Adrenal gland (tissue), 12 donors: ENCODE results near the gene GLOD5. TPM values are rescaled to one million over a fixed set of nuclear protein-coding genes. Genes with fewer than 3 reads are reported as not detected.

ENCODE experiments used
- DNase-seq, 7 donors: peaks; one replicate each; pipeline ENCODE4 v3.0.0-alpha.2; 2019 to 2020
- H3K27ac ChIP-seq, 5 donors: fragments of 200-600 bp; sonication (generic) in 4 of 5; 1 replicate in 3 of 5; 2 replicates in 2 of 5; pipeline versions ENCODE4 v1.5.1 to v1.8.0; 2016 to 2020; ENCODE audit warnings: mild to moderate bottlenecking in 1 of 5
- H3K27me3 ChIP-seq: fragments of 200-600 bp; 2 replicates; pipeline ENCODE4 v1.8.0; 2021
- H3K36me3 ChIP-seq, 2 donors: fragments of 200-600 bp; replicated peaks in 1 of 2; 1 replicate in 1 of 2; 2 replicates in 1 of 2; pipeline versions ENCODE4 v1.5.1 to v1.8.0; 2018 to 2022
- H3K4me1 ChIP-seq, 2 donors: fragments of 200-600 bp; replicated peaks in 1 of 2; 1 replicate in 1 of 2; 2 replicates in 1 of 2; pipeline versions ENCODE4 v1.5.1 to v1.8.0; 2018 to 2021
- H3K4me3 ChIP-seq, 4 donors: fragments of 200-600 bp; sonication (generic) in 3 of 4; one replicate each; pipeline ENCODE4 v1.5.1; 2016 to 2018
- H3K9me3 ChIP-seq, 3 donors: fragments of 200-600 bp; sonication (generic) in 1 of 3; replicated peaks in 1 of 3; 1 replicate in 2 of 3; 2 replicates in 1 of 3; pipeline versions ENCODE4 v1.5.1 to v1.8.0; 2016 to 2021
- POLR2A ChIP-seq, 2 donors: fragments of 450-650 bp; IDR thresholded peaks; one replicate each; pipeline ENCODE4 v1.6.1; 2017; ENCODE audit warnings: antibody characterized with exemption in 2 of 2, mild to moderate bottlenecking in 2 of 2, moderate library complexity in 1 of 2
- WGBS, 4 donors: extraction: QIAGEN DNeasy Blood & Tissue Kit in 2 of 4; methylation state at CpG; one replicate each; pipeline versions ENCODE4 v1.1.5 to v1.1.7; 2013 to 2017; 5-methylcytosine and 5-hydroxymethylcytosine counted together
- intact Hi-C, 2 donors: fragments of 100-400 bp; cut with DNase I; formaldehyde crosslinking; loops; one replicate each; pipeline versions ENCODE4 v1.14.1 to v1.15.0; 2022 to 2023
- polyA plus RNA-seq, 3 donors: library from polyadenylated mRNA; stranded (reverse); fragments of 200-250 nt in 2 of 3; fragments of 350-450 nt in 1 of 3; fragmentation: Illumina TruSeq in 1 of 3; extraction: RNeasy Lipid Tissue Mini Kit (QIAGEN cat#74804) in 1 of 3; gene quantifications; one replicate each; pipeline ENCODE4 v1.2.3, GENCODE V29; 2013 to 2014
- total RNA-seq, 9 donors: library from RNA; depleted of rRNA in 4 of 9; stranded (reverse); fragments of >200 nt in 4 of 9; fragments of 120-200 nt in 1 of 9; fragmentation: NEBNext Ultra II Directional in 1 of 9; extraction: Animal tissue kit (Norgen Biotek cat#: 25700) in 1 of 9; gene quantifications; one replicate each; pipeline versions ENCODE4 v1.1.0 to v1.2.4, GENCODE V29; 2013 to 2023
- TF ChIP-seq, protein P1 (sequence below), 6 experiments: fragments of 450-650 bp in 4 of 6; fragments of 200-600 bp in 2 of 6; sonication (generic) in 1 of 6; IDR thresholded peaks; 1 replicate in 5 of 6; 2 replicates in 1 of 6; pipeline versions ENCODE4 v1.5.1 to v1.8.0; 2016 to 2021; ENCODE audit warnings: antibody characterized with exemption in 6 of 6, mild to moderate bottlenecking in 2 of 6, moderate library complexity in 1 of 6
- donor health status: healthy with polysubstance abuse.
- donor health status: Bipolar disorder and iron deficiency.
- donor health status: DM: yes; HTN: yes; CAD: no.
- donor health status: DM: no; HTN: no; CAD: no.
- donor health status: DM: no; HTN: no; CAD: no.
- donor health status: DM: yes; HTN: yes; CAD: no.

GLOD5 gene
- total and polyA plus RNA-seq, 12 donors = 0.94 TPM; not detected in 11

GRCh38 chrX:48784726-48785125 lies 23.2 kb downstream of the GLOD5 start:
- WGBS, 4 donors = 46 to 100% (median 56%) methylated on average over 1 to 3 of the region's 3 CpGs
- TF ChIP-seq, protein P1, sequence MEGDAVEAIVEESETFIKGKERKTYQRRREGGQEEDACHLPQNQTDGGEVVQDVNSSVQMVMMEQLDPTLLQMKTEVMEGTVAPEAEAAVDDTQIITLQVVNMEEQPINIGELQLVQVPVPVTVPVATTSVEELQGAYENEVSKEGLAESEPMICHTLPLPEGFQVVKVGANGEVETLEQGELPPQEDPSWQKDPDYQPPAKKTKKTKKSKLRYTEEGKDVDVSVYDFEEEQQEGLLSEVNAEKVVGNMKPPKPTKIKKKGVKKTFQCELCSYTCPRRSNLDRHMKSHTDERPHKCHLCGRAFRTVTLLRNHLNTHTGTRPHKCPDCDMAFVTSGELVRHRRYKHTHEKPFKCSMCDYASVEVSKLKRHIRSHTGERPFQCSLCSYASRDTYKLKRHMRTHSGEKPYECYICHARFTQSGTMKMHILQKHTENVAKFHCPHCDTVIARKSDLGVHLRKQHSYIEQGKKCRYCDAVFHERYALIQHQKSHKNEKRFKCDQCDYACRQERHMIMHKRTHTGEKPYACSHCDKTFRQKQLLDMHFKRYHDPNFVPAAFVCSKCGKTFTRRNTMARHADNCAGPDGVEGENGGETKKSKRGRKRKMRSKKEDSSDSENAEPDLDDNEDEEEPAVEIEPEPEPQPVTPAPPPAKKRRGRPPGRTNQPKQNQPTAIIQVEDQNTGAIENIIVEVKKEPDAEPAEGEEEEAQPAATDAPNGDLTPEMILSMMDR (IDR thresholded peaks at IDR 0.05) = no peak
- no peak for TF ChIP-seq POLR2A (IDR thresholded peaks at IDR 0.05)
- intact Hi-C loops = no loop called here
- H3K27me3 ChIP-seq = peaks cover 14% of the 10 kb centered on the region
- no peak for DNase-seq
- no peak overlapping the region for H3K4me3 ChIP-seq
- no peaks in the 10 kb centered on the region for H3K36me3 ChIP-seq
- no peaks in the 10 kb centered on the region for H3K4me1 ChIP-seq
- H3K9me3 ChIP-seq = no peaks in the 10 kb centered on the region
- no peak overlapping the region for H3K27ac ChIP-seq

GRCh38 chrX:48785186-48785539 lies 23.6 kb downstream of the GLOD5 start:
- WGBS, 4 donors = 80 to 100% (median 93%) methylated on average over 1 of the region's 1 CpG; no CpG with 5 or more reads in 1 of the 4 donors
- H3K4me3 ChIP-seq = no peak overlapping the region
- intact Hi-C loops = no loop called here
- no peaks in the 10 kb centered on the region for H3K36me3 ChIP-seq
- H3K27me3 ChIP-seq = peaks cover 14% of the 10 kb centered on the region
- no peak overlapping the region for H3K27ac ChIP-seq
- H3K9me3 ChIP-seq = no peaks in the 10 kb centered on the region
- TF ChIP-seq, protein P1 (IDR thresholded peaks at IDR 0.05) = no peak
- TF ChIP-seq POLR2A (IDR thresholded peaks at IDR 0.05) = no peak
- H3K4me1 ChIP-seq = no peaks in the 10 kb centered on the region
- no peak for DNase-seq

- Histone ChIP-seq H3K27me3 (peaks cover 14% of the 10 kb centered on the region), H3K4me3 (no peak overlapping the region), H3K27ac (no peak overlapping the region), H3K9me3 (no peaks in the 10 kb centered on the region), H3K36me3 (no peaks in the 10 kb centered on the region), H3K4me1 (no peaks in the 10 kb centered on the region)
- intact Hi-C loops = no loop called here
- WGBS, 4 donors = 71 to 82% (median 80%) methylated on average over 12 to 16 of the region's 16 CpGs
- no peak for DNase-seq
- no peak for TF ChIP-seq POLR2A (IDR thresholded peaks at IDR 0.05)
- TF ChIP-seq, protein P1 (IDR thresholded peaks at IDR 0.05) = no peak
Observed at GRCh38 chrX:48785540-48786214, 24.1 kb downstream of the GLOD5 start.

GRCh38 chrX:48786341-48786800 lies 24.8 kb downstream of the GLOD5 start, which contains the start of gene GATA1:
Gene GATA1 (plus strand): TSS chrX:48786590. CDS start chrX:48791110, 4,520 bp downstream.
- WGBS, 4 donors = 67 to 100% (median 75%) methylated on average over 3 to 7 of the region's 7 CpGs; no CpG with 5 or more reads in 1 of the 4 donors
- Histone ChIP-seq H3K27ac (no peak within 1 kb of the TSS), H3K9me3 (no peaks in the 10 kb centered on the region), H3K27me3 (peaks cover 14% of the 10 kb centered on the region), H3K4me3 (no peak within 1 kb of the TSS), H3K36me3 (no peaks in the 10 kb centered on the region), H3K4me1 (no peaks in the 10 kb centered on the region)
- intact Hi-C loops = no loop called here
- no peak for TF ChIP-seq POLR2A (IDR thresholded peaks at IDR 0.05)
- TF ChIP-seq, protein P1 (IDR thresholded peaks at IDR 0.05) = no peak
- no peak for DNase-seq
